HepG2 (cell line): ENCODE data around the gene FZD7. TPM values are rescaled to one million over a fixed set of nuclear protein-coding genes. Genes with fewer than 3 reads are reported as not detected.

Source experiments
- ATAC-seq: fragments of 200-7000 bp; cut with Tn5 transposase; 3 replicates; pipeline ENCODE4 v1.9.1; 2020; ENCODE audit warnings: mild to moderate bottlenecking, moderate library complexity
- BruUV-seq: library from RNA; stranded (reverse); fragments of 400-500 nt; replicated peaks from 2 replicates; lab custom pipeline; 2021; lab: Mats Ljungman, UMichigan
- CTCF ChIA-PET: fragments of 300-600 bp; formaldehyde crosslinking; extraction: SDS; loops from one replicate; lab custom pipeline; 2021; ENCODE audit warnings: low total read pairs, inconsistent platforms, low intra/inter-chr PET ratio; lab: Yijun Ruan, JAX
- POLR2A ChIA-PET: fragments of 350-600 bp; sonication (Branson Sonifier 250); formaldehyde crosslinking; loops from one replicate; lab custom pipeline; 2020; ENCODE audit warnings: antibody characterized with exemption, inconsistent platforms; lab: Yijun Ruan, JAX
- DNase-seq: peaks from one replicate; pipeline ENCODE4 v3.0.0-alpha.2; 2015; ENCODE audit warnings: low spot score
- FAIRE-seq: peaks from 3 replicates; lab custom pipeline; 2011; peaks lifted over from hg19 to GRCh38; lab: Jason Lieb, UNC
- H2AFZ ChIP-seq: one replicate; pipeline ENCODE4 v1.6.1; 2011; ENCODE audit warnings: low read length, inconsistent platforms
- H3K27ac ChIP-seq: fragments of 300-600 bp; 3 replicates; pipeline ENCODE4 v1.8.0; 2011; ENCODE audit warnings: mixed run types, mild to moderate bottlenecking, mixed read lengths, low read length, inconsistent platforms; ENCODE audit not compliant: insufficient read depth; ENCODE audit errors: extremely low read length
- H3K27me3 ChIP-seq, 2 experiments: fragments of 200-600 bp in 1 of 2; 2 replicates in 1 of 2; 3 replicates in 1 of 2; pipeline versions ENCODE4 v1.6.0 to v1.8.0; 2011; ENCODE audit warnings: low read length in 2 of 2, mild to moderate bottlenecking in 2 of 2, moderate library complexity in 2 of 2, inconsistent platforms in 1 of 2; ENCODE audit not compliant: insufficient read depth in 2 of 2, control insufficient read depth in 1 of 2
- H3K36me3 ChIP-seq, 2 experiments: fragments of 200-600 bp in 1 of 2; replicated peaks in 1 of 2; 2 replicates in 1 of 2; 3 replicates in 1 of 2; pipeline versions ENCODE4 v1.5.1 to v1.8.0; 2011; ENCODE audit warnings: low read length in 2 of 2, inconsistent platforms in 1 of 2; ENCODE audit not compliant: insufficient read depth in 2 of 2, control insufficient read depth in 1 of 2
- H3K4me1 ChIP-seq: 2 replicates; pipeline ENCODE4 v1.5.1; 2012; ENCODE audit warnings: low read length, inconsistent platforms; ENCODE audit not compliant: insufficient read depth
- H3K4me2 ChIP-seq: 2 replicates; pipeline ENCODE4 v1.6.0; 2011; ENCODE audit warnings: low read depth, low read length, inconsistent platforms
- H3K4me3 ChIP-seq, 3 experiments: fragments of 200-600 bp in 1 of 3; sonication (generic), shearing (Covaris generic) in 1 of 3; replicated peaks in 1 of 3; 2 replicates each; pipeline ENCODE4 v1.5.1; 2011 to 2016; ENCODE audit warnings: low read length in 3 of 3, inconsistent platforms in 2 of 3, low read depth in 2 of 3, mild to moderate bottlenecking in 2 of 3, control low read depth in 1 of 3, mixed read lengths in 1 of 3; ENCODE audit not compliant: insufficient read depth in 1 of 3
- H3K79me2 ChIP-seq: one replicate; pipeline ENCODE4 v1.6.1; 2011; ENCODE audit warnings: low read length, inconsistent platforms; ENCODE audit not compliant: insufficient read depth
- H3K9ac ChIP-seq: 2 replicates; pipeline ENCODE4 v1.6.0; 2011; ENCODE audit warnings: mild to moderate bottlenecking, low read depth, low read length, inconsistent platforms; ENCODE audit not compliant: insufficient read depth
- H3K9me3 ChIP-seq: 2 replicates; pipeline ENCODE4 v1.5.1; 2012; ENCODE audit warnings: mild to moderate bottlenecking, low read length
- H4K20me1 ChIP-seq: 2 replicates; pipeline ENCODE4 v1.6.0; 2011; ENCODE audit warnings: inconsistent platforms, mild to moderate bottlenecking, low read length, moderate library complexity; ENCODE audit not compliant: insufficient read depth
- ARID2 ChIP-seq: sonication (generic); formaldehyde crosslinking; IDR thresholded peaks from 2 replicates; pipeline ENCODE4 v1.8.1; 2022; ENCODE audit warnings: mild to moderate bottlenecking, missing genetic modification reagents, borderline replicate concordance
- ATF1 ChIP-seq: IDR thresholded peaks from 2 replicates; pipeline ENCODE4 v1.6.1; 2016; ENCODE audit warnings: mild to moderate bottlenecking, control low read depth
- FOXM1 ChIP-seq: sonication (generic); formaldehyde crosslinking; IDR thresholded peaks from 2 replicates; pipeline ENCODE4 v1.5.0; 2020; ENCODE audit warnings: missing genetic modification reagents
- HNF4G ChIP-seq, 2 experiments: sonication (generic) in 1 of 2; formaldehyde crosslinking in 1 of 2; IDR thresholded peaks; 2 replicates each; pipeline versions ENCODE4 v1.4.0 to v1.6.1; 2011 to 2020; ENCODE audit warnings: borderline replicate concordance in 2 of 2, low read depth in 2 of 2, mild to moderate bottlenecking in 2 of 2, low read length in 1 of 2, missing genetic modification reagents in 1 of 2, moderate library complexity in 1 of 2
- KAT7 ChIP-seq: IDR thresholded peaks from 2 replicates; pipeline ENCODE4 v1.6.1; 2018; ENCODE audit warnings: borderline replicate concordance, missing compliant biosample characterization
- PRPF4 ChIP-seq: fragments of 200-400 bp; formaldehyde crosslinking; IDR thresholded peaks from 2 replicates; pipeline ENCODE4 v1.6.1; 2016; ENCODE audit warnings: low read length, low read depth; ENCODE audit not compliant: poor library complexity, severe bottlenecking
- SSRP1 ChIP-seq: IDR thresholded peaks from 2 replicates; pipeline ENCODE4 v1.6.1; 2016; ENCODE audit warnings: control low read depth
- ZBTB20 ChIP-seq: sonication (generic); formaldehyde crosslinking; IDR thresholded peaks from 2 replicates; pipeline ENCODE4 v1.8.1; 2023; ENCODE audit warnings: missing genetic modification reagents, low read depth, mild to moderate bottlenecking, borderline replicate concordance
- ZNF329 ChIP-seq: sonication (generic); formaldehyde crosslinking; IDR thresholded peaks from 2 replicates; pipeline ENCODE4 v1.9.0; 2021; ENCODE audit warnings: low read depth, mild to moderate bottlenecking, missing genetic modification reagents
- ZNF33A ChIP-seq: sonication (generic); formaldehyde crosslinking; IDR thresholded peaks from 2 replicates; pipeline ENCODE4 v1.5.1; 2020; ENCODE audit warnings: missing genetic modification reagents, mild to moderate bottlenecking, moderate library complexity, borderline replicate concordance
- ZNF670 ChIP-seq: sonication (generic); formaldehyde crosslinking; IDR thresholded peaks from 2 replicates; pipeline ENCODE4 v1.8.0; 2022; ENCODE audit warnings: mild to moderate bottlenecking, missing genetic modification reagents, borderline replicate concordance
- WGBS: methylation state at CpG from one replicate; pipeline ENCODE4 v1.1.6; 2017; ENCODE audit warnings: low lambda C conversion rate; 5-methylcytosine and 5-hydroxymethylcytosine counted together
- in situ Hi-C: cut with HindIII; loops from 2 replicates; pipeline ENCODE4 v1.10.0; 2017; ENCODE audit warnings: low pct_unique_long_range_greater_than_20kb; ENCODE audit not compliant: extremely low pct_ligation_motif_present
- intact Hi-C: fragments of 100-400 bp; cut with micrococcal nuclease; formaldehyde crosslinking; loops from one replicate; pipeline ENCODE4 v1.10.0; 2022; ENCODE audit not compliant: unreplicated experiment
- polyA plus RNA-seq, 8 experiments: library from polyadenylated mRNA; depleted of rRNA in 3 of 8; stranded (reverse) in 7 of 8; unstranded in 1 of 8; fragments of >200 nt; fragmentation: Illumina TruSeq in 4 of 8; extraction: Trizol in 4 of 8; gene quantifications; 2 replicates each; pipeline versions ENCODE4 v1.2.1 to v1.2.3, GENCODE V29; 2011 to 2016; ENCODE audit warnings: low read depth in 4 of 8, missing spikeins in 1 of 8, mixed read lengths in 1 of 8; ENCODE audit not compliant: insufficient read depth in 1 of 8
- total RNA-seq, 5 experiments: library from RNA; depleted of rRNA; stranded (reverse); fragments of >200 nt; fragmentation: Illumina TruSeq; extraction: Trizol; gene quantifications; 2 replicates each; pipeline ENCODE4 v1.2.3, GENCODE V29; 2016; ENCODE audit warnings: low read depth in 1 of 5
- TF ChIP-seq, protein P1 (sequence below): sonication (generic); formaldehyde crosslinking; IDR thresholded peaks from 2 replicates; pipeline ENCODE4 v1.5.0; 2020; ENCODE audit warnings: mild to moderate bottlenecking, missing genetic modification reagents, borderline replicate concordance
- TF ChIP-seq, protein P2 (sequence below): sonication (generic); formaldehyde crosslinking; IDR thresholded peaks from 2 replicates; pipeline ENCODE4 v1.5.0; 2020; ENCODE audit warnings: missing genetic modification reagents
- TF ChIP-seq, protein P3 (sequence below): sonication (generic); formaldehyde crosslinking; IDR thresholded peaks from 2 replicates; pipeline ENCODE4 v1.8.1; 2023; ENCODE audit warnings: mild to moderate bottlenecking, missing genetic modification reagents

Gene FZD7
- total and polyA plus RNA-seq, 2 of the 13 experiments (the other 11 are each of a cell fraction or from before 2014, with no cell fraction given): 0.13 to 0.38 TPM

DNA sequence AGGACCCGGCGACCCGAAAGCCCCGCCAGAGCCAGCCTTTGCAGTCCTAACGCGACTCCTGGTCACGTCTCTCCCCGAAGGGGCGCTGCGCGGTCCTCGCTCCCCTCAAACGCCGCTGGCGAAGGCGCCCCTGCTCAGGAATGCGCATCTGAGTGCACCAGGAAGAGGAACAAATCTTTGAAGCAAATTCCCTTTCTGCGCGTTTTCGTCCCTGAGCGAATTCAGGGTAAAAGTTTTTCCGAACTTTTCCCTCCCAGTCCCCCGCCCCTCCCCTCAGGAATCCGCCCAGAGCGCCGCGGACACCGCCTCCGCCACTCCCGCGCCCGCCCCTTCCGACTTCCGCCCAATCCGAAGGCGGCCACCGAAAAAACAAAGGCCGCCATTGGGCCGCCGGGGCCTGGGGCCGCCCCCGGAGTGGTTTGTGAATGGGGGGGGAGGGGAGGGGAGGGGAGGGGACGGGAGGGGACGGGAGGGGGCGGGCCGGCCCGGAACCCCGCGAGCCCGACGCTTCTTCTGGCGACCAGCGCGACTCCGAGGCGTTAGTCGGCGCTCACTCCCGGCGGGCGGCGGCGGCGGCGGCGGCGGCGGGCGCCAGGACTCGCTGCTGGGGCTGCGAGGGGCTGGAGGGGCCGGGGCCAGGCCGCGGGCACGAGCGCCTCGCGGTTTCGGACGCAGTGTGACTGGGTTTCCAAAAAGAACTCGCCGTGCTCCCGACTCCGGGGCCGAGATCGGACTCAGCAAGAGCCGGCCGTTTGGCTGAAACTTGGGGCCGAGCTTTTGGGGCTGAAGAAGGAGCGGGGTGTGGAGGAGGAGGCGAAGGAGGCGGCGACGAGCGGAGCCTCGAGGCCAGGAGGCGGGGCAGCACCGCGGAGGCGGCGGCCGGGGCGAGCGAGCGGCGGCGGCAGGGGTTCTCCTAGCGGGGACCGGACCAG lies at the start of gene FZD7 (continued):
- TF ChIP-seq, protein P1, sequence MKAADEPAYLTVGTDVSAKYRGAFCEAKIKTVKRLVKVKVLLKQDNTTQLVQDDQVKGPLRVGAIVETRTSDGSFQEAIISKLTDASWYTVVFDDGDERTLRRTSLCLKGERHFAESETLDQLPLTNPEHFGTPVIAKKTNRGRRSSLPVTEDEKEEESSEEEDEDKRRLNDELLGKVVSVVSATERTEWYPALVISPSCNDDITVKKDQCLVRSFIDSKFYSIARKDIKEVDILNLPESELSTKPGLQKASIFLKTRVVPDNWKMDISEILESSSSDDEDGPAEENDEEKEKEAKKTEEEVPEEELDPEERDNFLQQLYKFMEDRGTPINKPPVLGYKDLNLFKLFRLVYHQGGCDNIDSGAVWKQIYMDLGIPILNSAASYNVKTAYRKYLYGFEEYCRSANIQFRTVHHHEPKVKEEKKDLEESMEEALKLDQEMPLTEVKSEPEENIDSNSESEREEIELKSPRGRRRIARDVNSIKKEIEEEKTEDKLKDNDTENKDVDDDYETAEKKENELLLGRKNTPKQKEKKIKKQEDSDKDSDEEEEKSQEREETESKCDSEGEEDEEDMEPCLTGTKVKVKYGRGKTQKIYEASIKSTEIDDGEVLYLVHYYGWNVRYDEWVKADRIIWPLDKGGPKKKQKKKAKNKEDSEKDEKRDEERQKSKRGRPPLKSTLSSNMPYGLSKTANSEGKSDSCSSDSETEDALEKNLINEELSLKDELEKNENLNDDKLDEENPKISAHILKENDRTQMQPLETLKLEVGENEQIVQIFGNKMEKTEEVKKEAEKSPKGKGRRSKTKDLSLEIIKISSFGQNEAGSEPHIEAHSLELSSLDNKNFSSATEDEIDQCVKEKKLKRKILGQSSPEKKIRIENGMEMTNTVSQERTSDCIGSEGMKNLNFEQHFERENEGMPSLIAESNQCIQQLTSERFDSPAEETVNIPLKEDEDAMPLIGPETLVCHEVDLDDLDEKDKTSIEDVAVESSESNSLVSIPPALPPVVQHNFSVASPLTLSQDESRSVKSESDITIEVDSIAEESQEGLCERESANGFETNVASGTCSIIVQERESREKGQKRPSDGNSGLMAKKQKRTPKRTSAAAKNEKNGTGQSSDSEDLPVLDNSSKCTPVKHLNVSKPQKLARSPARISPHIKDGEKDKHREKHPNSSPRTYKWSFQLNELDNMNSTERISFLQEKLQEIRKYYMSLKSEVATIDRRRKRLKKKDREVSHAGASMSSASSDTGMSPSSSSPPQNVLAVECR (CRISPR knock-in tag): no peak; the same call in 1 of the 2 replicates
- TF ChIP-seq HNF4G (IDR thresholded peaks at IDR 0.05; ENCODE audit: borderline replicate concordance, low read depth, low read length) (no peak), HNF4G (CRISPR knock-in tag; IDR thresholded peaks at IDR 0.05; ENCODE audit: borderline replicate concordance, low read depth) (no peak), SSRP1 (no peak)

DNA sequence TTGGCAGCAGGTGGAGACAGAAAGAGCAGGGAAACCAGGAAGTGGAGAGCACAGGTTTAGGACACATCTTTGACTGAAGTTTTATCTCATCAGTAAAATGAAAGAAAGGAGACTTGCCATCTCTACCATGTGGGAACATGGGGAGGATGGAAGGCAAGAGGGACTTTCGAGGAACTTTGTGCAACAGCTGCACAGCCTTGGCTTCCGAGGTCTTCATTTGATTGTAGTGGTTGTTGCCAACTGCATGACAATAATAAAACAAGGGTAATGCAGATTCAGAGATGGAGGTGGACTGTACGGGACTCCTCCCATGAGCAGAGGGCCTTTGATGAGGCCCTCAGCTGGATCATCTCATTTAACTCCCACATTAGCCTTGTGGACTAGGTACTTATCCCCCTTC lies 49.3 kb upstream of the FZD7 start:
- ChIA-PET POLR2A (no interaction called here), CTCF (no interaction called here)
- H3K36me3 ChIP-seq: no peaks in the 10 kb centered on the region
- DNase-seq (no peak), ATAC-seq (no peak), FAIRE-seq (no peak)
- no peak overlapping the region for H3K4me2 ChIP-seq
- intact Hi-C loops: no loop called here
- H4K20me1 ChIP-seq: no peaks in the 10 kb centered on the region
- no TSS peak for BruUV-seq
- H3K27ac ChIP-seq: no peak overlapping the region
- in situ Hi-C loops: no loop called here
- no peak overlapping the region for H3K9ac ChIP-seq
- H2AFZ ChIP-seq: no peak overlapping the region
- no peaks in the 10 kb centered on the region for H3K79me2 ChIP-seq
- H3K9me3 ChIP-seq: no peaks in the 10 kb centered on the region
- H3K4me1 ChIP-seq: peaks cover 34% of the 10 kb centered on the region
- no peak overlapping the region for H3K4me3 ChIP-seq
- H3K27me3 ChIP-seq: no peaks in the 10 kb centered on the region
- WGBS: 88% methylated on average over 3 of the region's 3 CpGs
- TF ChIP-seq FOXM1 (no peak), ZBTB20 (no peak), ZNF329 (no peak), PRPF4 (no peak), ZNF670 (CRISPR knock-in tag) (no peak), KAT7 (no peak), ARID2 (CRISPR knock-in tag) (no peak), ZNF33A (CRISPR knock-in tag) (no peak), ATF1 (CRISPR knock-in tag) (no peak)
- TF ChIP-seq, protein P2, sequence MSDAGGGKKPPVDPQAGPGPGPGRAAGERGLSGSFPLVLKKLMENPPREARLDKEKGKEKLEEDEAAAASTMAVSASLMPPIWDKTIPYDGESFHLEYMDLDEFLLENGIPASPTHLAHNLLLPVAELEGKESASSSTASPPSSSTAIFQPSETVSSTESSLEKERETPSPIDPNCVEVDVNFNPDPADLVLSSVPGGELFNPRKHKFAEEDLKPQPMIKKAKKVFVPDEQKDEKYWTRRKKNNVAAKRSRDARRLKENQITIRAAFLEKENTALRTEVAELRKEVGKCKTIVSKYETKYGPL (CRISPR knock-in tag): no peak
- TF ChIP-seq, protein P3, sequence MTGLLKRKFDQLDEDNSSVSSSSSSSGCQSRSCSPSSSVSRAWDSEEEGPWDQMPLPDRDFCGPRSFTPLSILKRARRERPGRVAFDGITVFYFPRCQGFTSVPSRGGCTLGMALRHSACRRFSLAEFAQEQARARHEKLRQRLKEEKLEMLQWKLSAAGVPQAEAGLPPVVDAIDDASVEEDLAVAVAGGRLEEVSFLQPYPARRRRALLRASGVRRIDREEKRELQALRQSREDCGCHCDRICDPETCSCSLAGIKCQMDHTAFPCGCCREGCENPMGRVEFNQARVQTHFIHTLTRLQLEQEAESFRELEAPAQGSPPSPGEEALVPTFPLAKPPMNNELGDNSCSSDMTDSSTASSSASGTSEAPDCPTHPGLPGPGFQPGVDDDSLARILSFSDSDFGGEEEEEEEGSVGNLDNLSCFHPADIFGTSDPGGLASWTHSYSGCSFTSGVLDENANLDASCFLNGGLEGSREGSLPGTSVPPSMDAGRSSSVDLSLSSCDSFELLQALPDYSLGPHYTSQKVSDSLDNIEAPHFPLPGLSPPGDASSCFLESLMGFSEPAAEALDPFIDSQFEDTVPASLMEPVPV (CRISPR knock-in tag): no peak
